ENCODE data around the gene TDRD10. TPM values are rescaled to one million over a fixed set of nuclear protein-coding genes. Genes with fewer than 3 reads are reported as not detected.

Gene TDRD10
- total RNA-seq, 1 experiment from 2014 or later, result not detected

DNA sequence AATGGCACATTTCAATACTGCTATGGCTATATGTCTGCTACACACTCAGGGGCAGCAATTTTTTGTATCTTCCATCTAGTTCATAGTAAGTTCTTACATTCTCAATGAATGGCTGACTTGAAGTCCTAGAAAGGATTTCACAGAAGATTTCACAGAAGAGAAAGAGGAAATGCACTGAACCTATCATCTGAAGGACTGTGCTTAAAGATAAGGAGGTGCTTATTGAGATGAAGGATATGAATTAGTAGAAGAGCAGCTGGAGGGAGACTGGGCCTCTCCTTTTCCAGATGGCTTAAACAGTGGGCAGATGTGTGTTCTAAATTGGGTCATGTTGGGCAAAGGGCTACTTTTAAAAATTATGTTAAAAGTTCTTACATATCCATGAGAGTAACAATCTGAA is 91.4 kb downstream of the TDRD10 start:
- H3K9me3 ChIP-seq (ENCODE audit: insufficient read depth, low read depth), result no peaks in the 10 kb centered on the region
- peaks cover 64% of the 10 kb centered on the region for H3K36me3 ChIP-seq (ENCODE audit: low read depth)
- H2AFZ ChIP-seq, result no peak overlapping the region
- TF ChIP-seq, protein P1, sequence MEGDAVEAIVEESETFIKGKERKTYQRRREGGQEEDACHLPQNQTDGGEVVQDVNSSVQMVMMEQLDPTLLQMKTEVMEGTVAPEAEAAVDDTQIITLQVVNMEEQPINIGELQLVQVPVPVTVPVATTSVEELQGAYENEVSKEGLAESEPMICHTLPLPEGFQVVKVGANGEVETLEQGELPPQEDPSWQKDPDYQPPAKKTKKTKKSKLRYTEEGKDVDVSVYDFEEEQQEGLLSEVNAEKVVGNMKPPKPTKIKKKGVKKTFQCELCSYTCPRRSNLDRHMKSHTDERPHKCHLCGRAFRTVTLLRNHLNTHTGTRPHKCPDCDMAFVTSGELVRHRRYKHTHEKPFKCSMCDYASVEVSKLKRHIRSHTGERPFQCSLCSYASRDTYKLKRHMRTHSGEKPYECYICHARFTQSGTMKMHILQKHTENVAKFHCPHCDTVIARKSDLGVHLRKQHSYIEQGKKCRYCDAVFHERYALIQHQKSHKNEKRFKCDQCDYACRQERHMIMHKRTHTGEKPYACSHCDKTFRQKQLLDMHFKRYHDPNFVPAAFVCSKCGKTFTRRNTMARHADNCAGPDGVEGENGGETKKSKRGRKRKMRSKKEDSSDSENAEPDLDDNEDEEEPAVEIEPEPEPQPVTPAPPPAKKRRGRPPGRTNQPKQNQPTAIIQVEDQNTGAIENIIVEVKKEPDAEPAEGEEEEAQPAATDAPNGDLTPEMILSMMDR (conservative IDR thresholded peaks at IDR 0.05), result no peak
- H3K9me2 ChIP-seq (ENCODE audit: insufficient read depth), result no peaks in the 10 kb centered on the region
- ChIA-PET POLR2A (ENCODE audit: unreplicated experiment) (no interaction called here), CTCF (interaction anchor here (0.6 kb wide), 1 partner anchor 11 kb away, joined by 3 read pairs; no protein-coding TSS in a partner anchor)
- no peaks in the 10 kb centered on the region for H3K27me3 ChIP-seq (ENCODE audit: insufficient read depth, low read depth)
- DNase-seq, result no peak
- H3K4me2 ChIP-seq, result no peak overlapping the region
- peaks cover 8% of the 10 kb centered on the region for H4K20me1 ChIP-seq (ENCODE audit: insufficient read depth)
- H3K79me2 ChIP-seq (ENCODE audit: low read depth), result no peaks in the 10 kb centered on the region
- intact Hi-C loops (cut with micrococcal nuclease; ENCODE audit: unreplicated experiment), result no loop called here
- BruUV-seq (replicated peaks), result no TSS peak
- no peak overlapping the region for H3K4me3 ChIP-seq
- H3K27ac ChIP-seq, result no peak overlapping the region
- no peaks in the 10 kb centered on the region for H3K4me1 ChIP-seq (replicated peaks; ENCODE audit: insufficient read depth)
- no peaks in the 10 kb centered on the region for H3F3A ChIP-seq (ENCODE audit: insufficient read depth, low read depth)

DNA sequence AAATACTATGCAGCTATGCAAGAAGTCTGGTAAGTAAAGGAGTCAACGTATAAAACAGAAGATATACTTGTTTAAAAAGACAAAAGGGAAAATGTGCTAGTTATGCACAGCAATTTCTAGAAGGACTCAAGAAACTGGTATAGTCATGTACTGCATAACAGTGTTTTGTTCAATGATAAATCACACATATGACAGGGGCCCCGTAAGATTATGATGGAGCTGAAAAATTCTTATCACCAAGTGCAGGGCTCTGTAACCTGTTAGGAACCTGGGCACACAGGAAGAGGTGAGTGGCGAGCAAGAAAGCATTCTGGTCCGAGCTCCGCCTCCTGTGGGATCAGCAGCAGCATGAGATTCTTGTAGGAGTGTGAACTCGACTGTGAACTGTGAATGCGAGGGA is 92.8 kb downstream of the TDRD10 start:
- no peaks in the 10 kb centered on the region for H3F3A ChIP-seq (ENCODE audit: insufficient read depth, low read depth)
- ChIA-PET POLR2A (ENCODE audit: unreplicated experiment) (no interaction called here), CTCF (interaction anchor here (0.6 kb wide), 1 partner anchor 456 kb away, joined by 3 read pairs; the partner anchor contains the start of gene ADAM15)
- H3K79me2 ChIP-seq (ENCODE audit: low read depth), result no peaks in the 10 kb centered on the region
- H3K4me3 ChIP-seq, result no peak overlapping the region
- H2AFZ ChIP-seq, result no peak overlapping the region
- peaks cover 16% of the 10 kb centered on the region for H4K20me1 ChIP-seq (ENCODE audit: insufficient read depth)
- no TSS peak for BruUV-seq (replicated peaks)
- no peaks in the 10 kb centered on the region for H3K9me2 ChIP-seq (ENCODE audit: insufficient read depth)
- H3K27me3 ChIP-seq (ENCODE audit: insufficient read depth, low read depth), result no peaks in the 10 kb centered on the region
- DNase-seq, result no peak
- H3K4me1 ChIP-seq (replicated peaks; ENCODE audit: insufficient read depth), result no peaks in the 10 kb centered on the region
- no peak overlapping the region for H3K27ac ChIP-seq
- H3K9me3 ChIP-seq (ENCODE audit: insufficient read depth, low read depth), result no peaks in the 10 kb centered on the region
- intact Hi-C loops (cut with micrococcal nuclease; ENCODE audit: unreplicated experiment), result no loop called here
- peaks cover 53% of the 10 kb centered on the region for H3K36me3 ChIP-seq (ENCODE audit: low read depth)
- TF ChIP-seq EZH2 (IDR thresholded peaks at IDR 0.05; ENCODE audit: low read depth), result no peak
- TF ChIP-seq, protein P1 (conservative IDR thresholded peaks at IDR 0.05), result no peak
- H3K4me2 ChIP-seq, result no peak overlapping the region

DNA sequence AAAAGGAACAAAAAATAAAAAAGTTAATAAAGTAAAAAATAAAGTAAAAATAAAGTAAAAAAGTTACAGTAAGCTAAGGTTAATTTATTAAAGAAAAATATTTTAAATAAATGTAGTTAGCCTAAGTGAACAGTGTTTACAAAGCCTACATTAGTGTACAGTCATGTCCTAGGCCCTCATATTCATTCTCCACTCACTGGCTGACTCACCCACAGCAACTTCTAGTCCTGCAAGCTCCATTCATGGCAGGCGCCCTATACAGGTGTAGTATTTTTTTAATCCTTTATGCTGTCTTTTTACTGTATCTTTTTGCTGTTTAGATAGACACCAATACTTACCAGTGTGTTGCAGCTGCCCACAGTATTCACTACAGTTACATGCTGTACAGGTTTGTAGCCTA is 93.6 kb downstream of the TDRD10 start:
- DNase-seq, result no peak
- H3K9me3 ChIP-seq (ENCODE audit: insufficient read depth, low read depth), result no peaks in the 10 kb centered on the region
- POLR2A ChIA-PET (ENCODE audit: unreplicated experiment), result no interaction called here
- H3K36me3 ChIP-seq (ENCODE audit: low read depth), result peaks cover 51% of the 10 kb centered on the region
- no peak overlapping the region for H3K4me3 ChIP-seq
- H4K20me1 ChIP-seq (ENCODE audit: insufficient read depth), result peaks cover 23% of the 10 kb centered on the region
- H3K4me2 ChIP-seq, result no peak overlapping the region
- H3K9me2 ChIP-seq (ENCODE audit: insufficient read depth), result no peaks in the 10 kb centered on the region
- no peak overlapping the region for H3K27ac ChIP-seq
- H2AFZ ChIP-seq, result no peak overlapping the region
- CTCF ChIA-PET, result no interaction called here
- H3F3A ChIP-seq (ENCODE audit: insufficient read depth, low read depth), result no peaks in the 10 kb centered on the region
- no peaks in the 10 kb centered on the region for H3K27me3 ChIP-seq (ENCODE audit: insufficient read depth, low read depth)
- no peaks in the 10 kb centered on the region for H3K4me1 ChIP-seq (replicated peaks; ENCODE audit: insufficient read depth)
- BruUV-seq (replicated peaks), result no TSS peak
- TF ChIP-seq, protein P1 (conservative IDR thresholded peaks at IDR 0.05), result no peak
- no peaks in the 10 kb centered on the region for H3K79me2 ChIP-seq (ENCODE audit: low read depth)
- intact Hi-C loops (cut with micrococcal nuclease; ENCODE audit: unreplicated experiment), result no loop called here

Other genes starting within 250 kb of the TDRD10 start
- 89.7 and 92.3 TPM in 2 replicates for gene HAX1, start 229.6 kb upstream of the TDRD10 start, total RNA-seq (2021)
- gene AQP10, start 181.1 kb upstream of the TDRD10 start, total RNA-seq (2021), result not detected in 2 replicates
- 0.07 and 1.4 TPM in 2 replicates for gene ATP8B2, start 176.7 kb upstream of the TDRD10 start, total RNA-seq (2021)
- gene IL6R, start 96.9 kb upstream of the TDRD10 start, total RNA-seq (2021), result 1.5 and 3.2 TPM in 2 replicates
- gene SHE, start 193 bp downstream of the TDRD10 start, total RNA-seq (2021), result not detected in 2 replicates
- 52.8 and 63.3 TPM in 2 replicates for gene UBE2Q1, start 56.4 kb downstream of the TDRD10 start, total RNA-seq (2021)
- gene CHRNB2, start 65.6 kb downstream of the TDRD10 start, total RNA-seq (2021), result not detected in 2 replicates
- 99.6 and 120 TPM in 2 replicates for gene ADAR, start 106.0 kb downstream of the TDRD10 start, total RNA-seq (2021)